GM19467 (cell line): ENCODE measurements around the gene CPEB4.

Experiments
- ATAC-seq: cut with Tn5 transposase; IDR thresholded peaks from one replicate; pipeline ENCODE4 v1.9.1; 2021; ENCODE audit warnings: mild to moderate bottlenecking, moderate library complexity; ENCODE audit not compliant: unreplicated experiment

Gene CPEB4

DNA sequence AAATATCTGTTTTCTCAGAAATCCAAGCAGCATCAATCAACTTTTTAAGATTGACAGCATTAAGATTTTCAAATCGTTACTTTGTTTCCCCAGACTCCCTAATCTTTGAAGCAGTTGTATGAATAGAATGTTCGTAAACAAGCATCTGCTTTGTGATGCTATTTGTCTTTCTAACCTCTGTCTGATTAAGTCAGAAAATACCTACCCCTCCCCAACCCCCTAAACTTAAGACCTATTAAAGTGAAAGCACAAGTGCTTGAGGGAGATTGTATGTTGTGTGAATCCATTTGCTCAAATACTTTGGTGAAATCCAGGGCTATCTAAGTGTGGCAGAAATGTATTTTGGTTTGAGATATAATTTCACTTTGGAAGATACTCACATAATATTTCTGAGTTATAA, 53.0 kb downstream of the CPEB4 start:
- ATAC-seq, result no peak

DNA sequence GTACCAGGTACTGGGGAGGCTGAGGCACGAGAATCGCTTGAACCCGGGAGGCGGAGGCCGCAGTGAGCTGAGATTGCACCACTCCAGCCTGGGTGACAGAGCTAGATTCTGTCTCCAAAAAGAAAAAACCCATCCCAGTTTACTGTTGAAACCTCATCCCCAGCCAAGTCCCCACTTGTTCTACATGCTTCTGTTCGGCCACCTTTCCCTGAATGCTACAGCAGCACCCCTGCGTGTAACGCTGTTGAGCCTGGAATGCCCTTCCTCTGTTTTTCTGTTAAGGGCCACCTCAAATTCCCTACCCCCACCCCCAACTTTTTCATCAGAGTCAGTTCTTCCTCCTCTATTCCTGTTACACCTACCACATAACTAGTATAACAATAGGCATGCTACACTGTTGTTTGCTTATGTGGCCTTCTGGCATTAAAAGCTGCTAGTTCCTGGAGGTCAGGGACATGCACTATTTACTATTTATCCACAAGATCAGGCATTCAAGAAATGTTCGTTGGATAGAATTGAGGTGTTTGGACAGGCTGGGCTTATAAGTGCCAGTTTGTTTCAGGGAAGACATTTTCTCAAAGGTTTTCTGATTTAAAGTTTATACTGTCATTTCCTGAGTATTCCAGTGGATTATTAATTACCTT, 53.7 kb downstream of the CPEB4 start:
- no peak for ATAC-seq

DNA sequence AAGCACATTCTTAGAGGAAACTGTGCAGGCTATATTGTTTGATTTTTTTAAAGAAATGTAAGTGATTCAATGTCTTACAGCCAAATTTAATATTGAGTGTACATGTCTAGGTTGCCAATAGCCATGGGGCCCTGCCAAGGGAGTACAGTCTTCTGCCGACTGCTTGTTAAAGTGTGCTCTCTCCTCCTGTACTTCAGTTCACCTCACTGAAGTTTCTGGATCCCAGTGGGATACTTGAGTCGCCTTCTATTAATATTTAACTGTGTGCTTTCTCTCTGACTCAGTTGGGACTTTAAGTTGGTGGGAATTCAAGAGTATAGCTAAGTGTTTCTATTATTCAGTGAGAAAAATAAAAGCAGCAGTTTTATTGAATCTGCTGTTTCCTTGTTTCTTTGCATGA, 56.4 kb downstream of the CPEB4 start:
- no peak for ATAC-seq

DNA sequence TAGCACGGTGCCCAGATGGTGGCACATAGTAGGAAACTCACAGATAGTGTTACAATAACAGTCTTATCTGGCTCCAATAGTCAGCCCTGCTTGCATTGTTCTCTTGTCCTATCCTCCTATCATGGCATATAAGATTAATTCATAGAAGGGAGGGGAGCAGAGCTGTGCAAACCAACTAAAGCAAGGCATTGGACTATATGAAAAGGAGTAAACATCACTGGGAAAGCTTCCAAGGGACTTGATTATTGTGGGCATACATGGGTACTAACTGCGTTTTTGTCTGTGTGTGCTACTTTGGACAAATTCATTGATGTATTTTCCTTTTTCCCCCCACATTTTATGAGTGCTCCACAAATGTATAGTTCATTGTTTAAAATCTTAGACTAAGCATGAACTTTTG, 57.0 kb downstream of the CPEB4 start:
- ATAC-seq, result no peak

DNA sequence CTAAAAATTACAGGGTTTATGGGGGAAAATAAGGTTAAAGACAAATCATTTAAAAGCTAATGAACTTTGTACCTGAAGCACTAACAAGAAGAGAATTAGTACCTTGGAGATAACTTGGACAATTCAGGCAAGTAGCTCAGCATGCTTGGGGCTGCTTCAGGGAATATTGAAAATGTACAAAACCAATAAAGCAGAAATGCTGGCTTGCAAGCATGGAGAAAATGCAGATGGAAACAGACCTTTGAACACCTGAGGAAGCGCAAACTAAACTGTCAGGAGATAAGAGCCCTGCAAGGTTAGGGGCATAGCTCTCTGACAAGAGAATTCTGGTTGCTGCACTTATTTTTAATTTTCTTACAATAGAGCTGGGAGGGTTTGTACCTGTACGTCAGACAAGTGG, 58.2 kb downstream of the CPEB4 start:
- ATAC-seq, result no peak

DNA sequence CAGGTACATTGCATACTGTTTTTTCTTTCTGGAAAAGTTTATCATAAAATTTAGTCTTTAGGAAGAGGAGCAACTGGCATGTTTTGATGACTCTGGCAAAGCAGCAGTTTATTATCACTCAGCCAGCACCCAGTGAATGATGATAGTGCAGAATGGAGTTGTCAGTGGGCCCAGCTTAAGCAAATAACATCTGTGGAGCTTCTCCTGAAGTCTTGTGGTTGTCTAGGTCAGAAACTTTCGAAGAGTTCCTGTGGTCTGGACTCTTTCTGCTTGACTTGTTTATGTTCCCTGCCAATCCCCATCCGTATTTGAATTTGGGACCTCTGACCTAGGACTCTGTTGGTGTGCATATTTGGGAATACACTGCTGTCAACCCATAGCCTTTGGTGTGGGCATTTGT, 62.7 kb downstream of the CPEB4 start:
- ATAC-seq, result no peak

DNA sequence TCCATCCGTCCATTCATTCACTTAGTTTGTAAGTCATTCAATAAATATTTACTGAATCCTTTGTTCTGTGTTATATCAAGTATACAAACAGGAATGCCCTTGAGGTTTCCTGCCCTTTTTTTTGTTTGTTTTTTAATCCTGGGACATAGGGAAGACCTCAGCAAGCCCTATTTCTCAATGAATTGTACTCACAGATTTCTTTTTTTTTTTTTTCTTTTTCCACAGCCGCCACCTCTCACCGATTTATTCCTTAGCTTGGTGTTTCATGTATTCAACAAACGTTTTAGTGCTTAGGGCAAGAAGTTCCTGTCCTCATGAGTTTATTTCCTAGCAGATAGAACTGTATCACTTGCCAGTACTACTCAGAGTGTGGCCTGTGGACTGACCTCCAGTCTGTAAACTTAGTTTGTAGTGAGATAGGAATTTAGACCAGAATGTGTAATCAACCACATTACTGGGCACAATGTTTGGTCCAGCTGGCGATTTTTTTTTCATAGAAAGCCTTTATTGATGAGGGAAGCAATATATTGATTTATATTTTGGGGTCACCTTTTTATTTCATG, 65.5 kb downstream of the CPEB4 start:
- ATAC-seq, result no peak

DNA sequence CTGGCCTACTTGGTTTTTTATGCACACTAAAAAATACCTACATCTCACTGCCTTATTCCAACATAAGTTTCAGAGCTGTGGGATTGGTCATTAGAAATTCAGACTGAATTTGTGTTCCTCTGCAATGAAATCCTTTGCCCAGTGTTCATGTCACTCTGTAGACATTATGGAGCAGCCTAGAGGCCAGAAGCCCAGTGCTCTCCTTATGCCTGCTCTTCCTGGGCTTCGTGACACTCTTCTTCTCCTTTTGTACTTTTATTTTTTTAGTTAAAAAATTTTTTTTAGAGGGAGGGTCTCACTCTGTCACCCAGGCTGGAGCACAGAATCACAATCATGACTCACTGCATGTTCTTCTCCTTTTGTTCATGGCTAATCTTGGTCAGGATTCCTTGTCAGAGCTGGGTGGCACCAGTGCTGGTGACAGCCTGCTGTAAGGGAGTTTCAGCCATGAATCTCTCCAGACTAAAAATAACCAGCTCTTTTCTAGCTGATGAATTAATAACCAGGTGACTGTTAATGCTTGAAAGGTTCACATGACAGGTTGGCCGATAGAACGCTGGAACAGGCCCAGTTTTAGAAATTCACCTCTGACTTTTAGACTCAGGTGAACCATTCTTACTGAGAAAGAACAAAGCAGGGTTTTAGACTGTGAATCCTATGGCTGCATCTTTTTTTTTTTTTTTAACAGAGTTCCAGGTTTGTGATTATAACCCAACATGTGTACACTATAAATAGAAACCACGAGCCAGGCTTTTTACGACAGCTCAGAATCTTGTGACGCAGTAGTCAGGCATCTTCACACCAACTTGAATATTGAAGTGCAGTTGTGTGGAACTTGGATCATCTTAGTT, 66.7 kb downstream of the CPEB4 start:
- ATAC-seq, result no peak

DNA sequence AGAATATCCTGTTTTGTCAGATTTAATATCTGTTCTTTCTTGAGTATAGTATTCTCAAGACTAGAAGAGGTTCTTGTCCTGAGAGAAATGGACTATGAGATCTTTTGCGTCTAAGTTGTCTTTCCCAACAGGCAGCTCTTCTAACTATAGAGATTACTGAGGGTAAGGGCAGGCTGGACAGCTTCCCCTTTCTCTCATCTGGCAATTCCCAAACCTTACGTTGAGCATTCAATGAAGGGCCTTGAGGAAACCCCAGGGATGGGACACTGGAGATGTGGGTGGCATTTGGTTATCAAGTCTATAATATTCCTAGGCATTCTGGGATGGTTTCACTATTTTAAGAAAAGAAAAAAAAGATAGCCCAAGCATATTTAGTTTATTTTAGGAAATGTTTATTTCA, 72.8 kb downstream of the CPEB4 start:
- ATAC-seq, result no peak

DNA sequence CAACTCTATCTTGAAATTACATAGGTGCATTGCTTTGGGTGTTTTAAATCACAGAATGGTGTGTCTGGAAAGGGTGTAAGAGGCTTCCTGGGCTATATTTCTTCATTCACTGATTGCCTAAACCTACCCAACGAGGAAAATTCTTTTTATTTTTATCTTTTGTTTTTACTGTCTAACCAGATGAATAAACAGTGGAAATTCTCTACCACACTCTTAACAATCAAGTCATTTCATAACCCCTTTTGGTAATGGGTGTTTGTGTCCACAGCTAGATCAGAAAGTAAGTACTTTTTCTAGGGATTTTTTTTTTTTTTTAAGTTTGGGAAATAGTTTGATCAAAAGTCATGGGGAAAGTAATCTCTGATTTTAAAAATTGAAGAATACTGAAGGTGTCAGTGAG, 73.3 kb downstream of the CPEB4 start:
- no peak for ATAC-seq

DNA sequence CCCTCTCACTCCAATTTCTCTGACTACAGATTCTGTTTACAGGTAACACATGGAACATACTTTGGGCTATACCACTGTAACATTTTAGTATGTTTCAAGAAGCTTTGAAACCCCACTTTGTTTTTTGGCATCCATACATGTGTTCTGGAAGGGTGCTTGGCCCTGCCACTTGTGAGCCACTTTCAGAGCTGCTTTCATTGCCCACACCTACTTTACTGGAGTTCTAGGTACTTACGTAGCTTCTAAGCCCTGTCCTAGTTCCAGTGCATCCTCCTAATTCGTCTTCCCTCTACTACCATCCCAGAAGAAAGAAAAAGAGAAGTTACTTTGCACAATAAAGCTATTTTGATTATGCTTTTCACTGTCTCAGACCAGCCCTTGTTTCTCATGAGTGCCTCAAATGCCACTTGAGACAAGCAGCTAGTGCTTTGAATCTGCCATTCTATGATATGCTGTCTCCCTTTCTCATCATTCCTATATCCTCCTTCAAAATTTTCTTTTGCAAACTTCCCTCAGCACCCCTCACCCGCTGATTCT, 74.4 kb downstream of the CPEB4 start:
- no peak for ATAC-seq

DNA sequence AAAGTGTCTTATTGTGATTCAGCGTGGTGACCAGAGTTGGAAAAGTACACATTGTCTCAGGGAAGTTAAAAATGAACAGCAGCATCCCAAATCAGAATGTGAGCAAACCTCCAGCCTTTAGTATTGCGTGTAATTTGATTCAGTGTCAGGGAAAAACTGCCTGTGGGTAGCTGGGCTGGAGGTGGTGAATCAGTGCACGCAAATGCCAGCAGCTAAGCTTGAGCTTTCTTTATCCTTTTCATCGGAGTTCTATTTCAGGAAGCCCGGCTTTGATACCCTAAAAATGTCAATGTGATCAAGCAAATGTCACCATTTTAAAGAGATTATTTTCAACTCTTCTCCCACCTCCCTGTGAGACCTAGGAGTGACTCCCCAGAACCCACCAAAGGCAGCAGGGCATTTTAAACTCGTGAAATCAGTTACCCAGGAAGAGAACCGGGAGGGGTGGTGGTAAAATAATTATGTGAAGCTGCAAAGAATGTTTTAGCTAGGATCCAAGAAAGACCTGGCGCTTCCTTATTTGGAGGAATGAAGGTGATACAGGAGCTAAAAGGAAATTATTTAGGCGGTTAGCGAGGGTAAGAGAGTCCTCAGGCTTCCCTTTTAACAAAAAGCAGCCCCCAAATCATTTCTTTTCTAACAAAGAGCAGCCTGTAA, 75.2 kb downstream of the CPEB4 start:
- ATAC-seq, result no peak

DNA sequence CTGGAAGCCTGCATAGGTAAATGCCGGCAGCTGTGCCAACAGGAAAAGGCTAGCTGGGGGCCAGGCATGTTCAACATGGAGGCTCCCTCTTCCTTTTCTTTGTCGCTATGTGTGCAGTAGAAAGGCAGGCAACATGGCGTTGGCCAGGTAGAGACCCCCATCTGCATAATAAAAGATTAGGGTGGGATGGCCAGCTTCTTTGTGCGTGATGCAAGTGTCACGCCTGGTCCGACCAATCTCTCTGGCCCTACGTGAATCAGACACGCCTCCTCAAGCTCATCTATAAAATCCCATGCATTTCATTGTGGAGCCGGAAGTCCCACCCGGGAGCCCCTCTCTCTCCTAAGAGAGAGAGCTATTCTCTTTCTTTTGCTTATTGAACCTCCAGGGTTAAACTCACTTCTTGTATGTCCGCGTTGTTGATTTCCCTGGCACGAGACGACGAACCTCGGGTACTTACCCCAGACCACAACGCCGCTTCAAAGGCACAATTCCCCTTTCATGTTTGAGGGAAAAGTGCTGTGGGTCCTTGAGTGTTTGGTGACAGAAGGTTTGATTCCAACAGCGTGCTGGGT, 75.8 kb downstream of the CPEB4 start:
- ATAC-seq, result no peak

DNA sequence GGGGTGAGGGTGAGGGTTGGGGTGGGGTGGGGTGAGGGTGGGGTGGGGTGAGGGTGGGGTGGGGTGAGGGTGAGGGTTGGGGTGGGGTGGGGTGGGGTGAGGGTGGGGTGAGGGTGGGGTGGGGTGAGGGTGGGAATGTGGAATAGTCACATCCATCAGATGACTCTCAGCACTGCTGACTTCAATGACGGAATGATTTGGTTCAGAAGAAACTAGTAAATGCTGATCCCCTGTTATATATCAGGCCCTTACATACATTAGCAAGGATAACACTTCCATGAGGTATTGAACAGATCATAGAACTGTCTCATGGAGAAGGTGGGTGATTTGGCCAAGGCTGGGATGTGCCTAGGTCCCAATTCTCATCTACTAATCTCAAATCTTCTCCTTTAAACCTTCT, 76.4 kb downstream of the CPEB4 start:
- ATAC-seq, result no peak

DNA sequence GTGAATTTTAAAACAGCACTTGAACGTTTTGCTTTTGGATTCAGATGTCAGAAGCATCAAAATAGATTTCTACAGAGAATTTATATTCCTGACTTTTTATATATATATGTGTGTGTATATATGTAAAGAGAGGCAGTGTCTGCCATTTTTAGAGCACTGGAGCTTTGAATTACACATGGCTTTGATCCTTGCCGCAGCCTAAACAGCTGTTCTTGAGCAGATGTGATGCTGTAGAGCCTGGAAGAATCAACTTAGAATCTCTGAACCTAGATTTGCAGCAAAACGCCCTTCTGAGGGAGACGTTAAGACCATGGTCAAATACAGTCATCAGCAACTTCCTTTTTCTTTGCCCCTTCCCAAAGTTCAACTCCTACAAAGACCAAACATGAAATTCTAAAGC, 79.1 kb downstream of the CPEB4 start:
- no peak for ATAC-seq

DNA sequence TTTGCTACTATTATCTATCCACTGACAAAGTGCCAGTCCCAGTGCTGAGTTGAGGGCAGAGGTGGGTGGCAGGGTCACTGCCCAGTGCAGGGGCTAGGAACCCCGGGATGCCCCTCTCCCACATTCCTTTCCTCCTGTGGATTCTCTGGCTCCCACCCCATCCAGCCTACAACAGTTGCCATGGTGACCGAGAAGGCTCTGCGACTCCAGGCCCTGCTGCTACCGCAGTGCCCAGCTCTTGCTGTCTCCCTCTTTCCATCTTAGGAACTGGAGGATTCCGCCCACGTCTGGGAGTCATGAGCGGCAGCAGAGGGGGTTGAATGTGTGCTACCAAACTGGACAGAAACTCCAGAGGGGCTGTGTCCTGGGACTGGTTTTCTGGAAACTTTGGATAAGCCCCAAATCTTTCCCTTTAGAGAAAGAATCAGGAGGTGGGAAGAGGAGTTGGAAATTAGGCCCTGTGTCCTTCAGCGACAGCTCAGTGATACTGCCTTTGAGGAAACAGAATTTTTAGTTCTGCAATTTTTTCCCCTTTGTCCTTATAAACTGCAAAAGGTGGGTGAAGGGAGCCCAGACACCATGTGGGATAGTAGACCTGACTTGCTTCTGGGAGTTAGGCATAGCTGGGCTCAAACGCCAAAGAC, 80.1 kb downstream of the CPEB4 start:
- no peak for ATAC-seq

DNA sequence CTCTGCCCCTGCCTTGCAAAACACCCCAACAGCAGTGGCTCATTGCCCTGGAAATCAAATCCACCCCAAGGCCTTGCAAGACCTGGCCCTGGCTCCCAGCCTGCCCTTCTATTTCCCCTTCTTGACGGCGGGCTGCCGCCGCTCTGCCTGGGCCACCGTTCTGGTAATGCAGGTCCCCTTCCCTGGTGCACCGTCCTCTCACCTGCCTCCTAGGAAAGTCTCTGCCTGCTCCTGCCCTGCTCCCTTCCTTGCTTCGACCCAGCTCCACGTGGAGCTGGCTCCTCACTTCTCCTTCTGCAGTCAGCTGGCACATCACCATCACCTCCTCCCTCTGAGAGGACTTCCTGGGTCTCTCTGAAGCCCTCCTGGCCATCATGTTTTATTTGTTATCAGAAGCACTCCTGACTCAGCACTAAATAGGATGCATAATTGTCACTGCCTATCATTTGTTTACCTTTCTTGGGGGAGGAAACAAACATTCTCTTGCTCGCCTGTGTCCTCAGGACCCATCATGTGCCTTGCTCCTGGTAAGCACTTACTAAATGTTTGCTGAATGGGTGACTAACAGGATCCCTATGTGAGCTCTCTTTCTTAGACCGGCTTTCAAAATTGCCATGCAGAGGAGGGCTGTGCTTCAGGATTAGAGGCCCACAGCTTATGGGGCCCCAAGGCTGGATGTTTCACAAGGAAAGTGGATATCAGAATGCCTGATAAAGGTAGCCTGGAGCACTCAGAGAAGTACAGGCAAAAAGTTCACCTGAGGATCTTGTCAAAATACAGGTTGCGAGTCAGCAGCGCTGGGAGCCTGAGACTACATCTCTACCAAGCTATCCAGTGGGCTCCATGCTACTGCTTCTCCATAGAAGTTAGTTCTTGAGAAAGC, 81.3 kb downstream of the CPEB4 start:
- ATAC-seq, result no peak

DNA sequence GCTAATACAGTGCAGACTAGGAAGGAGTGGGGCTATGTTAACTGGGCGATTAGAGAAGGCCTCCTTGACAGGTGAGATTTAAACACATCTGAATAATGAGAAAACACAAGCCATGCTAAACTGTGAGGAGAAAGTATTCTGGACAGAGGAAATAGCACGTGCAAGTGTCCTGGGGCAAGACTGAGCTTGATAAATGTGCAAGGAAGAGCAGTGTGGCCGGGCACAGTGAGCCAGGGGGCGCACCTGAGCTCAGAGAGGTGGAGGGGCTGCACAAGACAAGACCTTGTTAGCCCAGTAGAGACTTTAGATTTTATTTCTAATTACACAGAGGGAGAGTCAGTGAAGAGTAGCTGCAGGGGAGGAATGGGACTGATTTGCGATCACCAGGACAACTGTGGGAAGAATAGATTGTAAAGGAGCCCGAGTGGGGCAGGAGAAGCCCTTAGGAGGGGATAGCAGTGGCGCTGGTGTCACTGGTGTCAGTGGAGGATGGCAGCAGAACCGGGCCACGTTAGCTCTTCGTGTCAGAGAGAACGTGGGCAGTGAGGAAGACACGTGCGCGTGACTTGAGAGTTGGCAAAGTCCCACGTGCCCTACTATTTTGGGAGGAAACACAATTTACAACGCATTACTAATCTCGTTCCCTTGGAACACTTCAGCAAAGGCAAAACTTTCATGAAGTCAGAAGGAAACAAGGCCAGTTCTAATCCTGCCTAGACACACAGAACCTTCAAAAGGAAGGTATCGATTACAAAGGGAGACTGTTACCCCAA, 82.9 kb downstream of the CPEB4 start:
- no peak for ATAC-seq
